Loucy (cell line): ENCODE results near the gene ZNF750.

ENCODE experiments used
- CTCF ChIP-seq: fragments of 200-600 bp; sonication (generic); conservative IDR thresholded peaks from 2 replicates; pipeline ENCODE4 v1.5.1; 2014; ENCODE audit warnings: mild to moderate bottlenecking, antibody characterized with exemption, low read length
- EZH2phosphoT487 ChIP-seq: fragments of 200-600 bp; IDR thresholded peaks from 2 replicates; pipeline ENCODE4 v1.6.1; 2018; ENCODE audit warnings: antibody characterized with exemption, mild to moderate bottlenecking, moderate library complexity, borderline replicate concordance

GRCh38 chr17:82854226-82854625, 14.4 kb upstream of the ZNF750 start:
- TF ChIP-seq CTCF (no peak), EZH2phosphoT487 (no peak)
